Panc1 (cell line): ENCODE measurements around the gene SPOCK1. TPM values are rescaled to one million over a fixed set of nuclear protein-coding genes. Genes with fewer than 3 reads are reported as not detected.

Source experiments
- ATAC-seq: fragments of 200-7000 bp; cut with Tn5 transposase; 2 replicates; pipeline ENCODE4 v1.9.1; 2020; ENCODE audit warnings: mild to moderate bottlenecking, moderate library complexity
- BruUV-seq: library from RNA; stranded (reverse); fragments of 400-500 nt; replicated peaks from 2 replicates; lab custom pipeline; 2021; lab: Mats Ljungman, UMichigan
- CTCF ChIA-PET: fragments of 300-600 bp; sonication (Branson Sonifier 250); formaldehyde crosslinking; loops from one replicate; lab custom pipeline; 2022; ENCODE audit warnings: antibody characterized with exemption; lab: Charles Lee
- POLR2A ChIA-PET: fragments of 300-600 bp; sonication (Branson Sonifier 250); formaldehyde crosslinking; loops from one replicate; lab custom pipeline; 2022; ENCODE audit warnings: antibody characterized with exemption; lab: Charles Lee
- DNase-seq: peaks from one replicate; pipeline ENCODE4 v3.0.0-alpha.2; 2010; ENCODE audit warnings: low read depth, low spot score
- H3K27ac ChIP-seq: 2 replicates; pipeline ENCODE4 v1.5.1; 2011; ENCODE audit warnings: mild to moderate bottlenecking, low read length, inconsistent platforms
- H3K27me3 ChIP-seq: fragments of 200-500 bp; sonication (Bioruptor generic); 2 replicates; pipeline ENCODE4 v1.6.0; 2014; ENCODE audit warnings: low read length, inconsistent platforms; ENCODE audit not compliant: control insufficient read depth, insufficient read depth
- H3K36me3 ChIP-seq: fragments of 200-500 bp; sonication (Bioruptor generic); 2 replicates; pipeline ENCODE4 v1.5.1; 2014; ENCODE audit warnings: inconsistent platforms, mild to moderate bottlenecking, low read length, moderate library complexity; ENCODE audit not compliant: control insufficient read depth, insufficient read depth
- H3K4me1 ChIP-seq: 2 replicates; pipeline ENCODE4 v1.5.1; 2011; ENCODE audit warnings: inconsistent platforms, mild to moderate bottlenecking, low read length, moderate library complexity; ENCODE audit not compliant: control insufficient read depth, insufficient read depth
- H3K4me3 ChIP-seq, 2 experiments: 2 replicates each; pipeline ENCODE4 v1.5.1; 2011 to 2012; ENCODE audit warnings: low read depth in 2 of 2, low read length in 2 of 2, mild to moderate bottlenecking in 2 of 2, inconsistent platforms in 1 of 2, moderate library complexity in 1 of 2
- H3K9me3 ChIP-seq: fragments of 200-500 bp; sonication (Bioruptor generic); 2 replicates; pipeline ENCODE4 v1.5.1; 2014; ENCODE audit warnings: low read depth, mild to moderate bottlenecking, inconsistent platforms, low read length, moderate library complexity; ENCODE audit not compliant: control insufficient read depth, insufficient read depth
- POLR2AphosphoS5 ChIP-seq: IDR thresholded peaks from 2 replicates; pipeline ENCODE4 v1.6.1; 2012; ENCODE audit warnings: mild to moderate bottlenecking, low read depth, low read length, moderate library complexity
- REST ChIP-seq, 2 experiments: IDR thresholded peaks; 2 replicates each; pipeline ENCODE4 v1.6.1; 2011 to 2012; ENCODE audit warnings: low read depth in 2 of 2, control low read depth in 1 of 2, low read length in 1 of 2, mild to moderate bottlenecking in 1 of 2, moderate library complexity in 1 of 2; ENCODE audit not compliant: insufficient read depth in 1 of 2
- SIN3A ChIP-seq: IDR thresholded peaks from 2 replicates; pipeline ENCODE4 v1.6.1; 2012; ENCODE audit warnings: low read depth, mild to moderate bottlenecking, low read length, moderate library complexity, borderline replicate concordance; ENCODE audit not compliant: insufficient read depth
- TCF7L2 ChIP-seq: IDR thresholded peaks from 2 replicates; pipeline ENCODE4 v1.6.1; 2011; ENCODE audit warnings: mild to moderate bottlenecking, low read depth, low read length, inconsistent platforms
- in situ Hi-C: cut with HindIII; loops from 2 replicates; pipeline ENCODE4 v1.10.0; 2016; ENCODE audit warnings: low sequenced_read_pairs, low pct_unique_long_range_greater_than_20kb
- intact Hi-C: fragments of 100-400 bp; cut with micrococcal nuclease; formaldehyde crosslinking; loops from one replicate; pipeline ENCODE4 v1.10.0; 2022; ENCODE audit not compliant: unreplicated experiment
- total RNA-seq: library from RNA; stranded (reverse); gene quantifications from one replicate; pipeline ENCODE4 v1.2.1, GENCODE V29; 2021; ENCODE audit not compliant: unreplicated experiment
- TF ChIP-seq, protein P1 (sequence below): fragments of 450-650 bp; IDR thresholded peaks from 2 replicates; pipeline ENCODE4 v1.5.1; 2017; ENCODE audit warnings: mild to moderate bottlenecking

Gene SPOCK1
- total RNA-seq, 1 experiment from 2014 or later = 15.6 TPM

GRCh38 chr5:137069358-137069757, 429.8 kb downstream of the SPOCK1 start:
- no peak for DNase-seq
- CTCF ChIA-PET = no interaction called here
- no peak for ATAC-seq

GRCh38 chr5:137061382-137061781, 437.7 kb downstream of the SPOCK1 start:
- in situ Hi-C loops = no loop called here
- Histone ChIP-seq H3K9me3 (no peaks in the 10 kb centered on the region), H3K4me1 (no peaks in the 10 kb centered on the region), H3K27ac (no peak overlapping the region), H3K27me3 (no peaks in the 10 kb centered on the region), H3K36me3 (no peaks in the 10 kb centered on the region), H3K4me3 (no peak overlapping the region)
- intact Hi-C loops = no loop called here
- ATAC-seq (no peak), DNase-seq (no peak)
- TF ChIP-seq SIN3A (no peak), REST (IDR thresholded peaks at IDR 0.05; ENCODE audit: insufficient read depth in 1 of 2, low read depth in 2 of 2, low read length in 1 of 2) (no peak), POLR2AphosphoS5 (no peak), TCF7L2 (no peak)
- TF ChIP-seq, protein P1, sequence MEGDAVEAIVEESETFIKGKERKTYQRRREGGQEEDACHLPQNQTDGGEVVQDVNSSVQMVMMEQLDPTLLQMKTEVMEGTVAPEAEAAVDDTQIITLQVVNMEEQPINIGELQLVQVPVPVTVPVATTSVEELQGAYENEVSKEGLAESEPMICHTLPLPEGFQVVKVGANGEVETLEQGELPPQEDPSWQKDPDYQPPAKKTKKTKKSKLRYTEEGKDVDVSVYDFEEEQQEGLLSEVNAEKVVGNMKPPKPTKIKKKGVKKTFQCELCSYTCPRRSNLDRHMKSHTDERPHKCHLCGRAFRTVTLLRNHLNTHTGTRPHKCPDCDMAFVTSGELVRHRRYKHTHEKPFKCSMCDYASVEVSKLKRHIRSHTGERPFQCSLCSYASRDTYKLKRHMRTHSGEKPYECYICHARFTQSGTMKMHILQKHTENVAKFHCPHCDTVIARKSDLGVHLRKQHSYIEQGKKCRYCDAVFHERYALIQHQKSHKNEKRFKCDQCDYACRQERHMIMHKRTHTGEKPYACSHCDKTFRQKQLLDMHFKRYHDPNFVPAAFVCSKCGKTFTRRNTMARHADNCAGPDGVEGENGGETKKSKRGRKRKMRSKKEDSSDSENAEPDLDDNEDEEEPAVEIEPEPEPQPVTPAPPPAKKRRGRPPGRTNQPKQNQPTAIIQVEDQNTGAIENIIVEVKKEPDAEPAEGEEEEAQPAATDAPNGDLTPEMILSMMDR = no peak
- ChIA-PET CTCF (no interaction called here), POLR2A (no interaction called here)
- no TSS peak for BruUV-seq

More at GRCh38 chr5:137069358-137069757, 429.8 kb downstream of the SPOCK1 start:
- POLR2A ChIA-PET = no interaction called here
- no peak overlapping the region for H3K4me3 ChIP-seq
- H3K27ac ChIP-seq = no peak overlapping the region
- in situ Hi-C loops (no loop called here), intact Hi-C loops (no loop called here)
- H3K36me3 ChIP-seq = no peaks in the 10 kb centered on the region
- H3K27me3 ChIP-seq = peaks cover 3% of the 10 kb centered on the region
- H3K4me1 ChIP-seq = no peaks in the 10 kb centered on the region
- no peaks in the 10 kb centered on the region for H3K9me3 ChIP-seq
- TF ChIP-seq, protein P1 = no peak
- TF ChIP-seq TCF7L2 (no peak), SIN3A (no peak)
- BruUV-seq = no TSS peak
